Left ventricle myocardium inferior (tissue), 1 donor: ENCODE results near the gene SLC13A4. TPM values are rescaled to one million over a fixed set of nuclear protein-coding genes. Genes with fewer than 3 reads are reported as not detected.

ENCODE experiments used
- DNase-seq: peaks from one replicate; pipeline ENCODE4 v3.0.0-alpha.2; 2020
- H3K27ac ChIP-seq: fragments of 200-600 bp; replicated peaks from 2 replicates; pipeline ENCODE4 v1.8.0; 2021
- H3K27me3 ChIP-seq: fragments of 200-600 bp; 2 replicates; pipeline ENCODE4 v1.8.0; 2021; ENCODE audit warnings: low read depth
- H3K36me3 ChIP-seq: fragments of 200-600 bp; 2 replicates; pipeline ENCODE4 v1.8.0; 2021
- H3K4me1 ChIP-seq: fragments of 200-600 bp; 2 replicates; pipeline ENCODE4 v1.8.0; 2021
- H3K4me3 ChIP-seq: fragments of 200-600 bp; 2 replicates; pipeline ENCODE4 v1.8.0; 2021; ENCODE audit warnings: mild to moderate bottlenecking, moderate library complexity
- H3K9me3 ChIP-seq: fragments of 200-600 bp; replicated peaks from 2 replicates; pipeline ENCODE4 v1.8.0; 2021
- intact Hi-C: fragments of 100-400 bp; cut with micrococcal nuclease; formaldehyde crosslinking; loops from one replicate; pipeline ENCODE4 v1.11.0; 2022
- total RNA-seq: library from RNA; stranded (reverse); fragmentation: NEBNext Ultra II Directional; extraction: Animal tissue kit (Norgen Biotek cat#: 25700); gene quantifications from one replicate; pipeline ENCODE4 v1.2.1, GENCODE V29; 2021
- TF ChIP-seq, protein P1 (sequence below): fragments of 200-600 bp; IDR thresholded peaks from 2 replicates; pipeline ENCODE4 v1.8.0; 2021; ENCODE audit warnings: antibody characterized with exemption, mild to moderate bottlenecking, borderline replicate concordance
- donor health status: DM: no; HTN: yes; CAD: no; lungs with severe emphysema.

SLC13A4 gene
- total RNA-seq, 1 donor from 2014 or later: 0.44 TPM

DNA sequence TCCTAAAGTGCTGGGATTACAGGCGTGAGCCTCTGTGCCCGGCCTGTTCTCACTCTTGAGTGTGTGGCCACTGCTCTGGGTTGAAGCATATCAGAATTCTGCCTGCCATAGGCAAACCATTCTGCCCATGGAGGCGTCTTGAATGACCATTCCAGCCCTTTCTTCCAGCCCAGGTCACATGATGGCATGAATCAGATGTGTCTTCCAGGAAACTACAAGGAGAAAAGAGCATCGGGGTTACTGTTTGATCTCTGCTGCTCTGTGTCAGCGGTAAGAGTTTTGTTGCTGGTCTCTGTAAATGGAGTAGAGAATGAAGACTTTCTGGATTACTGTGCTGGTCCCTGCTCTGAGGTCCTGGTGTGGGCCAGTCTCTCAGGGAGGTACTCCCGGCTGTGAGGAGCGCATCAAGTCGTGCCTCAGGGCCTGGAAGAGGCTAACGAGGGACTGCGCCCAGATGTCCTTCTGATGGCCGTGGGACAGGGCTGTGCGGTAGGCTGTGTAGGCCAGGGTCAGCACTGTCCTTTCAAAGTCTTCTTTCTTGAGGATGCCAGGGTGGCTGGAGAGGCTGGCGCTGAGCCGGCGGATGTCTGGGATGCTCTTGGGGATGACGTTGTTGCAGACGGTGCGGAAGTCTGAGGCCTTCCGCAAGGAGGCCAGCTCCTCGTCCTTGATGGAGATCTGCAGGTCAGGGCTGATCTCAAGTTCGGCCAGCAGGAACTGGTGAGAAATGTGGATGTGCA, 5.8 kb upstream of the SLC13A4 start:
- TF ChIP-seq, protein P1, sequence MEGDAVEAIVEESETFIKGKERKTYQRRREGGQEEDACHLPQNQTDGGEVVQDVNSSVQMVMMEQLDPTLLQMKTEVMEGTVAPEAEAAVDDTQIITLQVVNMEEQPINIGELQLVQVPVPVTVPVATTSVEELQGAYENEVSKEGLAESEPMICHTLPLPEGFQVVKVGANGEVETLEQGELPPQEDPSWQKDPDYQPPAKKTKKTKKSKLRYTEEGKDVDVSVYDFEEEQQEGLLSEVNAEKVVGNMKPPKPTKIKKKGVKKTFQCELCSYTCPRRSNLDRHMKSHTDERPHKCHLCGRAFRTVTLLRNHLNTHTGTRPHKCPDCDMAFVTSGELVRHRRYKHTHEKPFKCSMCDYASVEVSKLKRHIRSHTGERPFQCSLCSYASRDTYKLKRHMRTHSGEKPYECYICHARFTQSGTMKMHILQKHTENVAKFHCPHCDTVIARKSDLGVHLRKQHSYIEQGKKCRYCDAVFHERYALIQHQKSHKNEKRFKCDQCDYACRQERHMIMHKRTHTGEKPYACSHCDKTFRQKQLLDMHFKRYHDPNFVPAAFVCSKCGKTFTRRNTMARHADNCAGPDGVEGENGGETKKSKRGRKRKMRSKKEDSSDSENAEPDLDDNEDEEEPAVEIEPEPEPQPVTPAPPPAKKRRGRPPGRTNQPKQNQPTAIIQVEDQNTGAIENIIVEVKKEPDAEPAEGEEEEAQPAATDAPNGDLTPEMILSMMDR: no peak
- Histone ChIP-seq H3K4me3 (no peak overlapping the region), H3K9me3 (no peaks in the 10 kb centered on the region)

DNA sequence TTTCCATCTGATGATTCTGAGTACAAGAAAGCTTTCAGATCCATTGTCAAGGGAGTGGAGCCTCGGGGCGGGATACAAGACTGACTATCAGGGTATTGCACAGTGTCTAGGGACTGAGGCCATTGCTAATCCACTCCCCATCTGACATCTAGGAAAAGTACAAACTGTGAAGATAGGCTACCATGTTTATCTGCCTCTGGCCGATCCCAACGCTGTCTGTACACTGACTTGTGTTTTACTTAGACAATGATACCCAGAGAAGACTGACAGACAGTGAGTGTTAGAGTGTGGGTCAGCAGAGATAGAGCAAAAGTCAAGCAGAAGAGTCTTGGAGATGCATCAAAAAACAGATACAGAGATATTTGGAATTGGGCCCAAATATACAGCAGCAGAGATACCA, 3.1 kb upstream of the SLC13A4 start:
- intact Hi-C loops: no loop called here
- Histone ChIP-seq H3K27me3 (no peaks in the 10 kb centered on the region), H3K36me3 (peaks cover 11% of the 10 kb centered on the region), H3K4me3 (no peak overlapping the region), H3K9me3 (no peaks in the 10 kb centered on the region), H3K27ac (no peak overlapping the region), H3K4me1 (peaks cover 7% of the 10 kb centered on the region)
- TF ChIP-seq, protein P1: no peak
- DNase-seq: no peak

More for the DNA sequence above, 5.8 kb upstream of the SLC13A4 start:
- Histone ChIP-seq H3K27me3 (no peaks in the 10 kb centered on the region), H3K36me3 (peaks cover 19% of the 10 kb centered on the region), H3K27ac (no peak overlapping the region), H3K4me1 (peaks cover 21% of the 10 kb centered on the region)
- DNase-seq: no peak
- intact Hi-C loops: no loop called here

DNA sequence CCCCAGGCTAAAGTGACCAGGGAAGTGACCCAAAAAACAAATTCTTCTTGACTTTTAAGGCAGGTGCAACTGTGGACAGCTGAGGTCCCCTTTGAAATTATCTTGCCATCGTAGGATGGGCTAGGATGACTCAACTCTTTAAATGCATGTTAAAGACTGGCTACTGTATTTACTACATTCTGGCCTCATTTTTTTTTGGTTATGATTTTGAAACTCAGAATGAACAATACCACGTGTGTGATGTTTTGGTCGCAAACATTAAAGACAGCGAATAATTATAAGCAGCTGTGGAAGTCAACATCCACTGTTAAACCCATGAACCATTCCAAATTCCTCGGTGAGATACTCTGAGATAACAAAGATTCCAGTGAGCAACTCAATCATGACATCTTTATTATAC, 1.2 kb upstream of the SLC13A4 start:
- H3K27ac ChIP-seq: no peak overlapping the region
- peaks cover 7% of the 10 kb centered on the region for H3K4me1 ChIP-seq
- H3K9me3 ChIP-seq: no peaks in the 10 kb centered on the region
- TF ChIP-seq, protein P1: no peak
- no peaks in the 10 kb centered on the region for H3K27me3 ChIP-seq
- DNase-seq: no peak
- H3K36me3 ChIP-seq: peaks cover 11% of the 10 kb centered on the region
- H3K4me3 ChIP-seq: no peak overlapping the region
- intact Hi-C loops: no loop called here

DNA sequence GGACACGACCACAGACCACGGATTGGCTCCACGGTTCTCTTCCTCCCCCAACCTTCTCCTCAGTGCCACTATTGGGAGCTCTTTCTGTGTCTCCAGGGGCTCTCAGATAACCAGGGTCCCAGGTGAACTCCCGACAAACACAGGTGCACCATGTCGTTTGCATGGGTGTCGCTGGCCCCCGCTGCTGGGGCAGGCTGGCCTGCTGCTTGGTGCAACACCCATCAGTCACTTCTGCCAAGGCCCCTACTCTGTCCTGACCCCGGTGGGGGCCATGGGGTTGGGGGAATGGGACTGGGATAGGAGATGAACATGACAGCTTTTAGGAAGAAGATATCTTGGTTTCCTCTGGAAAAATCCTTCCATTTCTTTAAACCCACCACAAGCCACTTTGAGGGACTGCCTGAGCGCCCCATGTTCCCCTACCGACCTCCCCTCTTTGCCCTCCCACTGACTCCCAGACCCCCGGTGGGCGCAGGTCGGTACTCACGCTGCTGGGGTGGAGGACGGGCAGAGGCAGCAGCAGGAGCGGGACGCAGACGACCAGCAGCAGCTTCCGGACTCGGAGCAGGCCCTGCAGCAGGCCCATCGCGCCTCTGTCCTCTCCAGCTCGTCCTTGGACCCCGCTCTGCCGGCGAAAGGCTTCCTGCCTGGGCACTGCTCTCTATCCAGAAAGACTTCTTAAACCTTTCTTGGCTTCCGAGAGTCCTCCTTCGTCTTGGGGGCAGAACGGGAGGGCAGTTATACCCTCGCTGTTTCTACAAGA, 894 bp downstream of the SLC13A4 start:
- Histone ChIP-seq H3K9me3 (no peaks in the 10 kb centered on the region), H3K27ac (no peak overlapping the region), H3K4me3 (no peak overlapping the region), H3K4me1 (peaks cover 7% of the 10 kb centered on the region), H3K27me3 (no peaks in the 10 kb centered on the region), H3K36me3 (no peaks in the 10 kb centered on the region)
- TF ChIP-seq, protein P1: no peak
- intact Hi-C loops: no loop called here
- no peak for DNase-seq

DNA sequence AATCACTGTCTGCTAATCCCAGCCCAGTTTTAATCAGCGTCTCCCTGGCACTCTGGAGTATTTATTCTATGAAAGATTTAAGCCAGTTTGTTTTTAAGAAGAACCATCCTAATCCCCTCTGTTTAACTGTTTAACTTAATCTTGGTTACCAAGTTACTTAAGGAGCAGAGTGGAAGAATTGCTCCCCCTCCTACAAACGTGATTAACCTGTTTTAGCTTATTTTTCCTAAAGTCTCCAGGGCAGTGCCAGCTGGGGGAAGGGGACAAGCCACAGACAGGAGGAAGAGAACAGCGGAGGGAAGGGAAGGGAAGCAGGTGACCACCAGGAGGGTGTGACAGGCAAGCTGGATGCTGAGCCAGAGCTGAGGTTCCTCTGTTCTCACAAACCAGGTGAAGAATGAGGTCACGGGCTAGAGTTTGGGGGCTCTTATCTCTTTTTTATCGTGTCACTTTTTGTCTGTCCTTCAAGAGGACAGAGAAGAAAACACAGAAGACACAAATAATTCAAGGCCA, 1.7 kb downstream of the SLC13A4 start:
- H3K27ac ChIP-seq: no peak overlapping the region
- no peaks in the 10 kb centered on the region for H3K9me3 ChIP-seq
- H3K36me3 ChIP-seq: no peaks in the 10 kb centered on the region
- no peak for DNase-seq
- no peak overlapping the region for H3K4me3 ChIP-seq
- peaks cover 3% of the 10 kb centered on the region for H3K4me1 ChIP-seq
- intact Hi-C loops: no loop called here
- TF ChIP-seq, protein P1: no peak
- no peaks in the 10 kb centered on the region for H3K27me3 ChIP-seq
